HG02970 (cell line): ENCODE measurements around the gene MED19.
"Not testable (repeated sequence)": the region's sequence is repeated elsewhere in the genome, so short reads cannot be mapped to it uniquely, and the experiment has no call there.

Experiments used
- ATAC-seq: cut with Tn5 transposase; IDR thresholded peaks from one replicate; pipeline ENCODE4 v1.9.1; 2021; ENCODE audit warnings: mild to moderate bottlenecking, moderate library complexity, moderate number of reproducible peaks; ENCODE audit not compliant: unreplicated experiment, low FRiP score

The MED19 gene

GRCh38 chr11:57711414-57712255, at the start of gene MED19:
MED19 (minus strand) TSS chr11:57712215; CDS start chr11:57712179, 36 bp downstream.
- peak; percentile 48 for ATAC-seq

GRCh38 chr11:57758174-57758573, 46.2 kb upstream of the MED19 start:
- ATAC-seq: no peak

- ATAC-seq: no peak
Observed at GRCh38 chr11:57752954-57753353, 40.9 kb upstream of the MED19 start.

- no peak for ATAC-seq
Observed at GRCh38 chr11:57751676-57752253, 39.8 kb upstream of the MED19 start, which contains the start of gene BTBD18. BTBD18 (minus strand) TSS chr11:57751819; CDS start chr11:57751188, 631 bp downstream.

GRCh38 chr11:57751176-57751575, 39.2 kb upstream of the MED19 start:
- ATAC-seq: no peak

GRCh38 chr11:57746920-57747319, 34.9 kb upstream of the MED19 start:
- ATAC-seq: no peak

- no peak for ATAC-seq
Observed at GRCh38 chr11:57745206-57745605, 33.2 kb upstream of the MED19 start.

- no peak for ATAC-seq
Observed at GRCh38 chr11:57744357-57744756, 32.3 kb upstream of the MED19 start.

- no peak for ATAC-seq
Observed at GRCh38 chr11:57742087-57742452, 30.1 kb upstream of the MED19 start.

- peak; percentile 93 for ATAC-seq
Observed at GRCh38 chr11:57741132-57742086, 29.4 kb upstream of the MED19 start, which contains the start of gene SELENOH. SELENOH (plus strand) TSS chr11:57741491; CDS start chr11:57741596, 105 bp downstream.

- ATAC-seq: no peak
Observed at GRCh38 chr11:57735619-57736298, 23.7 kb upstream of the MED19 start.

GRCh38 chr11:57732661-57733060, 20.6 kb upstream of the MED19 start:
- no peak for ATAC-seq

GRCh38 chr11:57729479-57729878, 17.5 kb upstream of the MED19 start:
- no peak for ATAC-seq

GRCh38 chr11:57728829-57729228, 16.8 kb upstream of the MED19 start:
- no peak for ATAC-seq

- no peak for ATAC-seq
Observed at GRCh38 chr11:57727185-57727584, 15.2 kb upstream of the MED19 start.

- not testable (repeated sequence) for ATAC-seq
Observed at GRCh38 chr11:57716726-57717125, 4.7 kb upstream of the MED19 start.

- no peak for ATAC-seq
Observed at GRCh38 chr11:57713835-57714234, 1.8 kb upstream of the MED19 start.

GRCh38 chr11:57712256-57713150, 488 bp upstream of the MED19 start, which contains the start of gene TMX2:
TMX2 (plus strand) TSS chr11:57712593; CDS start chr11:57712619, 26 bp downstream.
- peak; percentile 94 for ATAC-seq

GRCh38 chr11:57709802-57710367, 2.1 kb downstream of the MED19 start:
- ATAC-seq: no peak
